ENCODE results near the gene DACT3.

GRCh38 chr19:46654621-46655152 lies 6.3 kb downstream of the DACT3 start:
- TF ChIP-seq, protein P1, sequence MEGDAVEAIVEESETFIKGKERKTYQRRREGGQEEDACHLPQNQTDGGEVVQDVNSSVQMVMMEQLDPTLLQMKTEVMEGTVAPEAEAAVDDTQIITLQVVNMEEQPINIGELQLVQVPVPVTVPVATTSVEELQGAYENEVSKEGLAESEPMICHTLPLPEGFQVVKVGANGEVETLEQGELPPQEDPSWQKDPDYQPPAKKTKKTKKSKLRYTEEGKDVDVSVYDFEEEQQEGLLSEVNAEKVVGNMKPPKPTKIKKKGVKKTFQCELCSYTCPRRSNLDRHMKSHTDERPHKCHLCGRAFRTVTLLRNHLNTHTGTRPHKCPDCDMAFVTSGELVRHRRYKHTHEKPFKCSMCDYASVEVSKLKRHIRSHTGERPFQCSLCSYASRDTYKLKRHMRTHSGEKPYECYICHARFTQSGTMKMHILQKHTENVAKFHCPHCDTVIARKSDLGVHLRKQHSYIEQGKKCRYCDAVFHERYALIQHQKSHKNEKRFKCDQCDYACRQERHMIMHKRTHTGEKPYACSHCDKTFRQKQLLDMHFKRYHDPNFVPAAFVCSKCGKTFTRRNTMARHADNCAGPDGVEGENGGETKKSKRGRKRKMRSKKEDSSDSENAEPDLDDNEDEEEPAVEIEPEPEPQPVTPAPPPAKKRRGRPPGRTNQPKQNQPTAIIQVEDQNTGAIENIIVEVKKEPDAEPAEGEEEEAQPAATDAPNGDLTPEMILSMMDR (IDR thresholded peaks at IDR 0.05; ENCODE audit: low read depth, low read length), result no peak
- TF ChIP-seq EZH2phosphoT487 (IDR thresholded peaks at IDR 0.05; ENCODE audit: low read depth), result no peak
